Gastrocnemius medialis (tissue), 4 donors: Measurements from ENCODE around the gene SPACA6. TPM values are rescaled to one million over a fixed set of nuclear protein-coding genes. Genes with fewer than 3 reads are reported as not detected.

Experiments
- ATAC-seq, 2 donors: fragments of 150-250 bp; one replicate each; pipeline ENCODE4 v1.9.1; 2016
- DNase-seq, 2 donors: peaks; one replicate each; pipeline ENCODE4 v3.0.0-alpha.2; 2019
- H3K27ac ChIP-seq, 4 donors: fragments of 200-600 bp; sonication (generic); 1 replicate in 1 of 4; 2 replicates in 3 of 4; pipeline ENCODE4 v1.5.1; 2016 to 2018; ENCODE audit warnings: mild to moderate bottlenecking in 2 of 4, moderate library complexity in 1 of 4
- H3K27me3 ChIP-seq, 3 donors: fragments of 200-600 bp; sonication (generic) in 2 of 3; 1 replicate in 1 of 3; 2 replicates in 2 of 3; pipeline versions ENCODE4 v1.5.1 to v1.6.0; 2016 to 2019; ENCODE audit warnings: mild to moderate bottlenecking in 1 of 3, moderate library complexity in 1 of 3
- H3K36me3 ChIP-seq, 2 donors: fragments of 200-600 bp; sonication (generic) in 1 of 2; one replicate each; pipeline ENCODE4 v1.5.1; 2017 to 2018
- H3K4me1 ChIP-seq, 2 donors: fragments of 200-600 bp; sonication (generic) in 1 of 2; one replicate each; pipeline ENCODE4 v1.5.1; 2016 to 2017; ENCODE audit warnings: mild to moderate bottlenecking in 2 of 2
- H3K4me3 ChIP-seq, 4 donors: fragments of 200-600 bp; sonication (generic) in 3 of 4; 1 replicate in 1 of 4; 2 replicates in 3 of 4; pipeline ENCODE4 v1.5.1; 2016 to 2019; ENCODE audit warnings: mild to moderate bottlenecking in 2 of 4
- H3K9me3 ChIP-seq, 3 donors: fragments of 200-600 bp; sonication (generic) in 2 of 3; 1 replicate in 1 of 3; 2 replicates in 2 of 3; pipeline ENCODE4 v1.5.1; 2016 to 2019
- POLR2A ChIP-seq, 2 donors: fragments of 450-650 bp; IDR thresholded peaks; one replicate each; pipeline ENCODE4 v1.6.1; 2017; ENCODE audit warnings: antibody characterized with exemption in 2 of 2, mild to moderate bottlenecking in 2 of 2, moderate library complexity in 2 of 2
- in situ Hi-C, 4 donors: fragments of 200-750 bp; cut with MboI; loops; one replicate each; pipeline versions ENCODE4 v1.15.0 to v1.8.0; 2017; ENCODE audit warnings: low sequenced_read_pairs in 4 of 4
- intact Hi-C: fragments of 100-400 bp; cut with DNase I; formaldehyde crosslinking; loops from one replicate; pipeline ENCODE4 v1.15.1; 2023; ENCODE audit warnings: low total_unique reads
- microRNA counts, 2 donors: library from miRNA; unstranded; fragments of <30 nt; microRNA quantifications; one replicate each; lab custom pipeline; 2016
- microRNA-seq, 2 donors: library from miRNA; unstranded; fragments of <30 nt; microRNA quantifications; one replicate each; pipeline ENCODE4, GENCODE V29; 2016; ENCODE audit warnings: borderline replicate concordance in 2 of 2
- total RNA-seq, 4 donors: library from RNA; depleted of rRNA; stranded (reverse); fragments of >200 nt; gene quantifications; one replicate each; pipeline versions ENCODE4 v1.1.0 to v1.2.3, GENCODE V29; 2016
- TF ChIP-seq, protein P1 (sequence below), 5 experiments: fragments of 450-650 bp in 3 of 5; fragments of 200-600 bp in 2 of 5; sonication (generic) in 2 of 5; IDR thresholded peaks in 4 of 5; conservative IDR thresholded peaks in 1 of 5; 1 replicate in 4 of 5; 2 replicates in 1 of 5; pipeline ENCODE4 v1.5.1; 2016 to 2019; ENCODE audit warnings: antibody characterized with exemption in 5 of 5, mild to moderate bottlenecking in 3 of 5, moderate library complexity in 3 of 5

The SPACA6 gene
- total RNA-seq, 4 donors from 2014 or later, result 0.64 to 0.94 (median 0.71) TPM; not detected in 1

DNA sequence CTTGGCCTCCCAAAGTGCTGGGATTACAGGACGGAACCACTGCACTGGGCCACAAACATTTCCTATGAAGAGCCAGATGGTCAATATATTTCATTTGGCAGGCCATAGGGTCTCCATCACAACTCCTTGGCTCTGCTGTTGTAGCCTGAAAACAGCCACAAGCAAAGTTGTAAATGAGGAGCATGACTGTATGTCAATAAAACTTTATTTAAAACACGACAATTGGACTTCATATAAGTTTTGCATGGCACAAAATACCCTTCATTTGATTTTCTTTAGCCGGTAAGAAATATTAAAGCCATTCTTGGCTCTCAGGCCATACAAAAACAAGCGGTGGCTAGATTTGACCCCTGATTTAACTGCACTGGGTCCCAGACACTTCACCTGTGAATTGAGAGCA, 61.6 kb downstream of the SPACA6 start:
- no peak overlapping the region for H3K4me3 ChIP-seq
- DNase-seq, result no peak
- TF ChIP-seq, protein P1, sequence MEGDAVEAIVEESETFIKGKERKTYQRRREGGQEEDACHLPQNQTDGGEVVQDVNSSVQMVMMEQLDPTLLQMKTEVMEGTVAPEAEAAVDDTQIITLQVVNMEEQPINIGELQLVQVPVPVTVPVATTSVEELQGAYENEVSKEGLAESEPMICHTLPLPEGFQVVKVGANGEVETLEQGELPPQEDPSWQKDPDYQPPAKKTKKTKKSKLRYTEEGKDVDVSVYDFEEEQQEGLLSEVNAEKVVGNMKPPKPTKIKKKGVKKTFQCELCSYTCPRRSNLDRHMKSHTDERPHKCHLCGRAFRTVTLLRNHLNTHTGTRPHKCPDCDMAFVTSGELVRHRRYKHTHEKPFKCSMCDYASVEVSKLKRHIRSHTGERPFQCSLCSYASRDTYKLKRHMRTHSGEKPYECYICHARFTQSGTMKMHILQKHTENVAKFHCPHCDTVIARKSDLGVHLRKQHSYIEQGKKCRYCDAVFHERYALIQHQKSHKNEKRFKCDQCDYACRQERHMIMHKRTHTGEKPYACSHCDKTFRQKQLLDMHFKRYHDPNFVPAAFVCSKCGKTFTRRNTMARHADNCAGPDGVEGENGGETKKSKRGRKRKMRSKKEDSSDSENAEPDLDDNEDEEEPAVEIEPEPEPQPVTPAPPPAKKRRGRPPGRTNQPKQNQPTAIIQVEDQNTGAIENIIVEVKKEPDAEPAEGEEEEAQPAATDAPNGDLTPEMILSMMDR (IDR thresholded peaks at IDR 0.05 in 4 of 5, conservative IDR thresholded peaks at IDR 0.05 in 1 of 5), result no peak
- TF ChIP-seq POLR2A (IDR thresholded peaks at IDR 0.05), result no peak
- intact Hi-C loops (no loop called here), in situ Hi-C loops (no loop called here)
- no peaks in the 10 kb centered on the region for H3K27me3 ChIP-seq
- no peaks in the 10 kb centered on the region for H3K9me3 ChIP-seq
- H3K4me1 ChIP-seq, result no peaks in the 10 kb centered on the region
- H3K36me3 ChIP-seq, result no peaks in the 10 kb centered on the region
- no peak overlapping the region for H3K27ac ChIP-seq
- no peak for ATAC-seq

MicroRNA genes within 50 kb of the gene (microRNA counts, 767-probe panel; counts per million panel counts)
- microRNA hsa-let-7e-5p (lab: Ali Mortazavi, UCI) (8,381 to 8,782 counts per million in 2 donors), microRNA hsa-miR-125a-3p (lab: Ali Mortazavi, UCI) (356 to 448 counts per million in 2 donors), microRNA hsa-miR-125a-5p (lab: Ali Mortazavi, UCI) (9,292 to 9,429 counts per million in 2 donors), microRNA hsa-miR-99b-5p (lab: Ali Mortazavi, UCI) (448 to 5,154 counts per million in 2 donors)

Small RNAs within 50 kb of the gene (microRNA-seq; reads per million reads assigned to microRNA genes)
- gene MIR125A (3,937 to 4,482 reads per million in 2 donors), gene MIR99B (1,456 to 1,598 reads per million in 2 donors), gene MIRLET7E (3,290 to 3,447 reads per million in 2 donors)

Other genes starting within 250 kb of the SPACA6 start
- gene SIGLEC8, start 234.9 kb upstream of the SPACA6 start, total RNA-seq, result under 1 TPM in 1 of 4 donors, not detected in 3; 0.13 TPM
- gene CEACAM18, start 214.8 kb upstream of the SPACA6 start, total RNA-seq, result not detected
- not detected for gene SIGLEC12, start 191.5 kb upstream of the SPACA6 start, total RNA-seq
- gene SIGLEC6, start 161.7 kb upstream of the SPACA6 start, total RNA-seq, result under 1 TPM in 2 of 4 donors, not detected in 2; 0.18 to 0.46 TPM
- gene ZNF175, start 122.0 kb upstream of the SPACA6 start, total RNA-seq, result 1 to 10 TPM; 2.1 to 5.0 (median 2.6) TPM
- gene SIGLEC5, start 62.9 kb upstream of the SPACA6 start, total RNA-seq, result 1 to 10 TPM in 1 of 4 donors, under 1 TPM in 1, not detected in 2; 0.18 to 1.0 TPM
- gene SIGLEC14, start 46.5 kb upstream of the SPACA6 start, total RNA-seq, result 1 to 10 TPM in 1 of 4 donors, under 1 TPM in 2, not detected in 1; 0.83 to 2.2 (median 0.98) TPM
- gene HAS1, start 30.7 kb downstream of the SPACA6 start, total RNA-seq, result under 1 TPM in 1 of 4 donors, not detected in 3; 0.18 TPM
- 1 to 10 TPM in 3 of 4 donors, not detected in 1; 3.0 to 6.1 (median 6.0) TPM for gene FPR1, start 58.5 kb downstream of the SPACA6 start, total RNA-seq
- under 1 TPM in 2 of 4 donors, not detected in 2; 0.26 to 1.00 TPM for gene FPR2, start 67.8 kb downstream of the SPACA6 start, total RNA-seq
- 1 to 10 TPM in 3 of 4 donors, under 1 TPM in 1; 0.66 to 2.2 (median 1.4) TPM for gene FPR3, start 101.8 kb downstream of the SPACA6 start, total RNA-seq
- gene ZNF577, start 194.6 kb downstream of the SPACA6 start, total RNA-seq, result 1 to 10 TPM; 2.0 to 8.4 (median 4.5) TPM
- 1 to 10 TPM; 2.6 to 4.7 (median 4.1) TPM for gene ZNF649, start 211.7 kb downstream of the SPACA6 start, total RNA-seq
- 1 to 10 TPM; 1.3 to 9.4 (median 3.8) TPM for gene ZNF613, start 234.1 kb downstream of the SPACA6 start, total RNA-seq